HG03045 (cell line): ENCODE measurements around the gene TRMT5.
A peak's percentile ranks its signal among the peaks of the same experiment; 100 is the strongest.

ENCODE experiments used
- ATAC-seq: cut with Tn5 transposase; IDR thresholded peaks from one replicate; pipeline ENCODE4 v1.9.1; 2021; ENCODE audit warnings: mild to moderate bottlenecking, moderate library complexity; ENCODE audit not compliant: unreplicated experiment

The TRMT5 gene

GRCh38 chr14:60965402-60965801, 15.5 kb downstream of the TRMT5 start:
- no peak for ATAC-seq

GRCh38 chr14:60964904-60965303, 16.0 kb downstream of the TRMT5 start:
- no peak for ATAC-seq

GRCh38 chr14:60963761-60964160, 17.1 kb downstream of the TRMT5 start:
- no peak for ATAC-seq

GRCh38 chr14:60958146-60958545, 22.7 kb downstream of the TRMT5 start:
- ATAC-seq = no peak

GRCh38 chr14:60956632-60957031, 24.2 kb downstream of the TRMT5 start:
- ATAC-seq = no peak

GRCh38 chr14:60956202-60956601, 24.7 kb downstream of the TRMT5 start:
- ATAC-seq = no peak

- no peak for ATAC-seq
Observed at GRCh38 chr14:60951776-60952435, 29.0 kb downstream of the TRMT5 start.

- ATAC-seq = no peak
Observed at GRCh38 chr14:60946773-60947172, 34.1 kb downstream of the TRMT5 start.

- no peak for ATAC-seq
Observed at GRCh38 chr14:60945984-60946383, 34.9 kb downstream of the TRMT5 start.

GRCh38 chr14:60944204-60944603, 36.7 kb downstream of the TRMT5 start:
- ATAC-seq = no peak

GRCh38 chr14:60943637-60944032, 37.2 kb downstream of the TRMT5 start:
- no peak for ATAC-seq

- no peak for ATAC-seq
Observed at GRCh38 chr14:60935319-60935718, 45.6 kb downstream of the TRMT5 start.

- no peak for ATAC-seq
Observed at GRCh38 chr14:60933920-60934655, 46.8 kb downstream of the TRMT5 start.

- ATAC-seq = no peak
Observed at GRCh38 chr14:60931218-60931617, 49.7 kb downstream of the TRMT5 start.

GRCh38 chr14:60926002-60926401, 54.9 kb downstream of the TRMT5 start:
- peak; percentile 94 for ATAC-seq

- no peak for ATAC-seq
Observed at GRCh38 chr14:60925286-60925685, 55.6 kb downstream of the TRMT5 start.

GRCh38 chr14:60922050-60922449, 58.8 kb downstream of the TRMT5 start:
- ATAC-seq = no peak
